Skin epidermis (tissue), 12 donors: ENCODE results near the gene P4HA2.

Experiments used
- H3K27ac ChIP-seq, 21 experiments: fragments of 200-600 bp; sonication (generic) in 11 of 21; one replicate each; pipeline ENCODE4 v1.5.0; 2020; ENCODE audit warnings: mild to moderate bottlenecking in 3 of 21, inconsistent platforms in 2 of 21, moderate library complexity in 2 of 21
- H3K4me3 ChIP-seq, 7 experiments: fragments of 200-600 bp; sonication (generic) in 2 of 7; one replicate each; pipeline ENCODE4 v1.5.0; 2020; ENCODE audit warnings: inconsistent platforms in 2 of 7, mild to moderate bottlenecking in 2 of 7, moderate library complexity in 1 of 7

Gene P4HA2

DNA sequence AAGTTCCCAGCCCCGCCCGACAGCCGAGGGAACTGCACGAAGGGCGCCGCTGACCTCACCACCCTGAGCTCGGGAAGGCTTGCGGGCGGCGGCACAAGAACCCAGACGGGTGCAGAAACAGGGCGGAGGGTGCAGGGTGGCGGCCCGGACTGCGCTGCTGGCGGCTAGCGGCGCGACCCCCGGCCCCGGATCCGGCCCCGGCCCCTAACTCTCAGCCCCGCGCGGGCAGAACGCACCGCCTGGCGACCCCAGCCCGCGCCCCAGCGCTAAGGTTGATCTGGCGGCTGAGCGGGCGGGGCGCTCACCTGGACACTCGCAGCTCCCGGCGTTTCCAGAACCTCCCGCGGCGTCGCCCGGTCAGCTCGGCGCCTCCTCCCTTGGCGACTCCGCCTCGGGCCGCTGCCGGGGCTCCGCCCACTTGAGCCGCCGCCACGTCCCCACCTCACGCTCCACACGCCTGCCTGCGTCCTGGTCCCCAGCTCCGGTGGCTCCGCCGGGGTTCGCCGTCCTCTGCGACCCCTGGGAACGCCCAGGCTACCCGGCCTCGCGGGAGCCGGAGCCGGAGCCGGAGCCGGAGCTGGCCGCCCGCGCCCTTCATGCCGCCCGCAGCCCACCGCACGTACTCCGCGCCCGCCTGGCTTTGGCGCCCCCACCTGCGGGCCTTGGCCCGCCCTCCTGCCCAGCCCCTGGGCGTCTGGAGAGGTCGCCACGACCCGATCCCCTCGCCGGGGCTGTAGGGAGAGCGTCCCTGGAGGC, at the start of gene P4HA2:
Gene P4HA2 (minus strand): TSS at position 369 of the 756 bp plus-strand sequence. CDS start 9,227 bp downstream, outside the sequence.
- Histone ChIP-seq H3K27ac (peak within 1 kb of the TSS in 20 of 21 experiments; percentile 70 to 94 (median 88)), H3K4me3 (peak within 1 kb of the TSS; percentile 66 to 91 (median 73))

DNA sequence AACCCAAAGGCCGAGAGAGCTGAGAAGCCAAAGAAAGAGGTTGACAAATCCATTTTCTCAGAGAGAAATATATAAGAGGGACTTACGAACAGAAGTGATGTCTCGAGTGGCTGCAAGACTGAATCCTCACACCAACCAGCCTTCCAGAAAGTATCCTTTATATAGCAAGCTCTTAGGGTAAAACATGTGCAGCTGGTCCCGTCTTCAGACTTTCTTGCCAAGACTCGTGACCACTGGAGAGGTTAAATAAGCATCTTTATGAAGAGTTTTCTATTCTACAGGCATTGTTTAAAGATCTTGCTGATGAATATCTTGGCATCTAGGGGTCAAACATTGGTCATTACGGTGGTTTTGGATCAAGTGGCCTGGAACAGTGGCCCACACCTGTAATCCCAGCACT, 49.6 kb upstream of the P4HA2 start:
- H3K4me3 ChIP-seq, result no peak overlapping the region
- H3K27ac ChIP-seq, result no peak overlapping the region

DNA sequence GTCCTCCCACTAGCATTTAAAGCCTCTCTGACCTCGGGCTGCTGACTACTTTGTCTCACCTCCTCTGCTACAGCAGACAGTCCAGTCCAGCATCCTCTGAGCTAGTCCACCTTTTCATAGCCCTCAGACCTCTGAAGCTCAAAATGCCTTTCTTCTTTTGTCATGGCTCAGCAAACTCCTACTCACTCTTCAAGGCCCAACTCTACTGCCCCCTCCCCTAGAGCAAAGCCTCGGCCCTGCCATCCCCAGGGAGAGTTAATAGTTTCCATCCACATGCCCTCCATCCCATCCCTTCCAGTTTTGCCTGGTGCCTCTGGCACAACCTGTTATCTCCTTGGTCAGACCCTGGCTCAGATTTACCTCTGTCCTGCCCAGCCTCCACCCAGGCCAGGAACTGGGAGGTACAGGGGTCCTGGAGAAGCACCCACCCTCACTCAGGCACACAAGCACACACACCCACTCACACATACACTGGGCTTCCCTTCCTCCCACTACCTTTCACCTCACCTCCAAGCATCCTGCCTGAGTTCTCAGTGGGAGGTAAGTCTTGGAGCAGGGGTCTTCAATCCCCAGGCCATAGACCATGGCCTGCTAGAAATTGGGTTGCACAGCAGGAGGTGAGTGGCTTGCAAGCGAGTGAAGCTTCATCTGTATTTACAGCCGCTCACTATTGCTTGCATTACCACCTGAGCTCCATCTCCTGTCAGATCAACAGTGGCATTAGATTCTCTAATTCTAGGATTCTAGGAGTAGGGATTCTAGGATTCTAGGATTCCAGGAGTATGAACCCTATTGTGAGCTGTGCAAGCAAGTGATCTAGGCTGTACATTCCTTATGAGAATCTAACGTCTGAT, 47.9 kb upstream of the P4HA2 start:
- Histone ChIP-seq H3K27ac (no peak overlapping the region), H3K4me3 (no peak overlapping the region)

- H3K4me3 ChIP-seq, result no peak overlapping the region
- peak overlapping the region in 2 of 21 experiments; percentile 21 to 54 for H3K27ac ChIP-seq
These were observed 46.6 kb upstream of the P4HA2 start for GRCh38 chr5:132274050-132274792.

GRCh38 chr5:132273631-132274030, 46.0 kb upstream of the P4HA2 start:
- no peak overlapping the region for H3K4me3 ChIP-seq
- peak overlapping the region in 2 of 21 experiments; percentile 21 to 28 for H3K27ac ChIP-seq

DNA sequence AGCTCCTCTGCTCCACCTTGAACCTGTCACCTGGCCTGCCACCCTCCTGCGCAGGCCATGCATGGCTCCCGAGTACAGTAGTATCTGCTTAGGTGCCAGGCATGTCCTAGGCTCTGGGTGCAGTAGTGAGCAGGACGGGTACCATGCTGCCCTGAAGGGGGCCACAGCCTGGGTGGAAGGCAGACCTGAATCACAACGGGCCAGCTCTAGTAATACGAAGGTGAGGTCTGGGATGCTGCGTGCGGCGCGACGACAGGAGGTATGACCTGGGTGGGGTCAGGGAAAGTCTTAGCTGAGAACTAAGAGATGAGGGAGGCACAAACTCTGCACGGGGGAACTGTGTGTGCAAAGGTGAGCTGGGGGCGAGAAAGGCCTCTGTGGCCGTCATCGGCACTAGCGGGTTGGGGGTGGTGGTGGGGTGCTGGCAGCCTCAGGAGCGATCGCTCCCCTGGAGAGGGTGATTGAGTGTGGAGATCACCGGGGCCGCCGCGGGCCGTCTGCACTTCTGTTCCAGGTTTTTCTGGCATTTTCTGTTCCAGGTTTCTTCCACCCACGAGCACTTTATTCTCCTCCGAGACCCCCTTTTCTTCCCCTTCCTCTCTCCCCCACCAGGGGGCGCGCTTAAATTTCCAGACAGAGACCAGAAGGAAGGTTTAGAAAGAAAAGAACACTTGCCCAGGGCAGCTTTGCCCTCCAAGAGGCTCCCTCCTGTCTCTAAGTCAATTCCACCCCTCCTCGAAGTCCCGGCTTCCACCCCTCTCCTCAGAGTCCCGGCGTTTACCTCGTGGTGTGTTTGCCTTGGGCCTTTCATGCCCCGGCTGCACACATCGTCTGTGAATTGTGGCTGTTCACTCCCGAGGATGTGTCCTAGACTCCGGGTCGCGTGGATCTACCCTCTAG, 44.9 kb upstream of the P4HA2 start:
- Histone ChIP-seq H3K27ac (no peak overlapping the region), H3K4me3 (no peak overlapping the region)

DNA sequence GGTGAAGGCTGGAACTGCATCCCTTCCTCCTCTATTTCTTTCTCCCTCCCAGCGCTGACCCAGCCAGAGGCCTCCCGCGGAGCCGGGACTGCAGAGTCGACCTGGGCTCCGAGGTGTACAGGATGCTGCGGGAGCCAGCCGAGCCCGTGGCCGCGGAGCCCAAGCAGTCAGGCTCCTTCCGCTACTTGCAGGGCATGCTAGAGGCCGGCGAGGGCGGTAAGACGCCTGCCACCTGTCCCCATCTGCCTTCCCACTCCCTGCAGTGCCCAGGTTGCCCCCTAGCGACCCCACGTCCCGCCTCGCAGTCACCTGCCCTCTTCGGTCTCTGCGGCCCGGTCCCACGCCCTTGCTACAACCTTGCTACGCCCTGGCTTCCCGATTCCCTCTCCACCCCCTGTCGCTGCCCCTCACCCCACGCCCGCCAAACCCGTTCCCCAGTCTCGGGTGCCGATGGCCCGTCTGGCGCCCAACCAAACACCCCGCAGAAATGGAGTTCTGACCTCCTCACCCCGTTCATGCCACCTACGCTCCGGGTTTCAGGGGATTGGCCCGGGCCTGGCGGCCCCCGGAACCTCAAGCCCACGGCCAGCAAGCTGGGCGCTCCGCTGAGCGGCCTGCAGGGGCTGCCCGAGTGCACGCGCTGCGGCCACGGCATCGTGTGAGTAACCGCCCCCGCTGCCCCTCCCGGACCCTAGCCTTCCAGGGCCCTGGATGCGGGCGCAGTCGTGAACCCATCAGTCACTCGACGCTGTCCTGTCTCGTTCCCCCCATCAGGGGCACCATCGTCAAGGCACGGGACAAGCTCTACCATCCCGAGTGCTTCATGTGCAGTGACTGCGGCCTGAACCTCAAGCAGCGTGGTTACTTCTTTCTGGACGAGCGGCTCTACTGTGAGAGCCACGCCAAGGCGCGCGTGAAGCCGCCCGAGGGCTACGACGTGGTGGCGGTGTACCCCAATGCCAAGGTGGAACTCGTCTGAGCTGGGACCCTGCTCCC, 43.9 kb upstream of the P4HA2 start:
- Histone ChIP-seq H3K27ac (no peak overlapping the region), H3K4me3 (peak overlapping the region in 3 of 7 experiments; percentile 0 to 11 (median 5))

DNA sequence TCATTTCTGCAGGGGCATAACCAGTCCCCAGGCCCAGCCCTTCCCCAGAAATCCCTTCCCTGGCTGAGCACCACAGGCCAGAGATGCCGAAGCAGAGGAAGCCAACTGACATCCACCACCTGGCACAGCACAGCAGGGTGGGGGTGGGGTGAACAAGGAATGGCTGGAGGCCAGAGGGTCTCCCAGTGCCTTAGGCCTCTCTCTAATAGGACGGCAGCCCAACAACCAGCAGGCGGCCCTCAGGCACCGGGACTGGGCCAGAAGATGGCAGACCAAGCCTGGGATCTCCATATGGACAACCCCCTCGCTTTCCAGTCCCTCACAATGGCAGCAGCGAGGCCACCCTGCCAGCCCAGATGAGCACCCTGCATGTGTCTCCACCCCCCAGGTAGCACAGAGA, 43.1 kb upstream of the P4HA2 start:
- peak overlapping the region in 1 of 21 experiments; percentile 11 for H3K27ac ChIP-seq
- H3K4me3 ChIP-seq, result no peak overlapping the region

DNA sequence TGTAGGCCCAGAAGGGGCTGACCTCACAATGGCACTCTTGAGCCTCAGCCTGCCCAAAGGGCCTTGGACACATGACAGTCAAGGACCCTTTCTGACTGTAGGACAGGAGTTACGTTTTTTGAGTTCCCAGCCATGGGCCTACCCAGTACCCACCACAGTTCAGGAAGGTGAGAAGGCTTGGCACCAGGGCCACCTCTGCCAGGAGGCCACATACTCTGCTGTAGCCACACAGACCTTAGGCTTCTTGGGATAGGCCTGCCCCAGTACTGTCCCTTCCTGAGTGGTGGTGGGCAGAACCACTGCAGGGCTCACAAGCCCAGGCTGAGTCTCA, 42.6 kb upstream of the P4HA2 start:
- H3K4me3 ChIP-seq, result no peak overlapping the region
- H3K27ac ChIP-seq, result peak overlapping the region in 1 of 21 experiments; percentile 11

- peak overlapping the region in 8 of 21 experiments; percentile 10 to 61 (median 44) for H3K27ac ChIP-seq
- no peak overlapping the region for H3K4me3 ChIP-seq
These were observed 42.1 kb upstream of the P4HA2 start for GRCh38 chr5:132269635-132270334.

GRCh38 chr5:132268769-132269551, 41.3 kb upstream of the P4HA2 start:
- H3K4me3 ChIP-seq, result no peak overlapping the region
- peak overlapping the region in 9 of 21 experiments; percentile 10 to 61 (median 40) for H3K27ac ChIP-seq

- H3K27ac ChIP-seq, result peak overlapping the region in 10 of 21 experiments; percentile 0 to 90 (median 42)
These were observed 40.5 kb upstream of the P4HA2 start for GRCh38 chr5:132267931-132268768.

DNA sequence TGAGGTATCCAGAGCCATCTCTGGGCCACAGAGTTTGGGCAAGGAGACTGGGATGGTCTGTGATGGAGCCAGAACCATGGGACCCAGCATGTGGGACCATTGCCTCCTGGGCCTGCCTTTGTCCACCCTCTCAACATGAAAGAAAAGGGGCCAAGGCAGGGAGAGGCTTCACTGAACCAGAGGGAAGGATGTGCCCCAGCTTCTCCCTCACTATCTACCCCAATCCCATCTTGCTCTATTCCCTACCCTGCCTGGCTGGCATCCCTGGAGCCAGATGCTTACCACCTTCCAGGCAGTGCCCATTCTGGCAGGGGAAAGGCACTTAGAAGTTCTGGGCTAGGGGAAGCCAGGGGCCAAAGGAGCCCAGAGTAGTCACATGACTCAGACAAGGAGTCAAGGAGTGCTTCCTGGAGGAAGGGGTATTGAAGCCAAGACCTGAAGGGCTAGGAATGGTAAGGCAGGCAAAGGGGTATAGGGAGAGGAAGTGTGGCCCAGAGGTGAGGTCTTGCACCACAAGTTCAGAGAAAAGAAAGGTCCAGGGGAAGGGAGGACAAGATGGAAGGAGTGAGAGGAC, 39.6 kb upstream of the P4HA2 start:
- Histone ChIP-seq H3K4me3 (no peak overlapping the region), H3K27ac (peak overlapping the region in 11 of 21 experiments; percentile 0 to 90 (median 30))

More at GRCh38 chr5:132267931-132268768, 40.5 kb upstream of the P4HA2 start:
- H3K4me3 ChIP-seq, result no peak overlapping the region

DNA sequence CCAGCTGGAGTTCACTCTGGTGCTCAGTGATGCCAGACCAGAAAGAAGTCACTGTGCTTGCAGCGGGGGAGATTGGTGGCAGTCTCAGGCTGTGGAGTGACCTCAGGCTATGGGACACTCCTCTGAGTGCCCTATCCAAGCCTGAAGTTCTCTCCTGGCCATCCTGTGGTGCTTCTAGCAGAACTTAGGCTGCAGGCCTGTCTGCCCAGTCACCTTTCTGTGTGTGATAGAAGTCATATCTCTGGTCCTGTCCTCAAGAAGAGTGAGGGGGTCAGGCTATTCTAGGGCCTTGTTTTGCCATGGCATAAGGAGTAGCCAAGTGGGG, 39.1 kb upstream of the P4HA2 start:
- peak overlapping the region in 5 of 21 experiments; percentile 30 to 90 (median 53) for H3K27ac ChIP-seq

More for the DNA sequence above, 39.1 kb upstream of the P4HA2 start:
- no peak overlapping the region for H3K4me3 ChIP-seq
